ENCODE results near the gene NR4A3. TPM values are rescaled to one million over a fixed set of nuclear protein-coding genes. Genes with fewer than 3 reads are reported as not detected.

The NR4A3 gene
- total RNA-seq, 1 donor from 2014 or later, result not detected

DNA sequence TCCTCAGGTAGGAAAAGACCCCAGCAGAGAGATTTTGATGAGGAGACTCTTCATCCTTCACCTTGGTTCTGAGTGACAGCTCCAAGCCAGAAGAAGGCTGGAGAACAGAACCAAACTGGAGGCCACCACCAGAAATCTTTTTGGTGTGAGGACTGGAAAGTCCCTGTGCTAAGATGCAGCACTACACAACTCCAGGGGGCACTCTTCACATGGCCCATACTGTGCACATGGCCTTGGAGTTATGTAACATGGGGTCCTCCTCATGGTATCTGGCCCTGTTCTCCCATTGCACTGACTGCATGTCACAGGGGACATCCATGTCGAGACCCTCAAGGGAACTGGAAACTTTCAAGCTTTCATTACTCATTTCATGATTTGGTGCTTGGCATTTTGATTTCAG, 67.4 kb downstream of the NR4A3 start:
- TF ChIP-seq, protein P1, sequence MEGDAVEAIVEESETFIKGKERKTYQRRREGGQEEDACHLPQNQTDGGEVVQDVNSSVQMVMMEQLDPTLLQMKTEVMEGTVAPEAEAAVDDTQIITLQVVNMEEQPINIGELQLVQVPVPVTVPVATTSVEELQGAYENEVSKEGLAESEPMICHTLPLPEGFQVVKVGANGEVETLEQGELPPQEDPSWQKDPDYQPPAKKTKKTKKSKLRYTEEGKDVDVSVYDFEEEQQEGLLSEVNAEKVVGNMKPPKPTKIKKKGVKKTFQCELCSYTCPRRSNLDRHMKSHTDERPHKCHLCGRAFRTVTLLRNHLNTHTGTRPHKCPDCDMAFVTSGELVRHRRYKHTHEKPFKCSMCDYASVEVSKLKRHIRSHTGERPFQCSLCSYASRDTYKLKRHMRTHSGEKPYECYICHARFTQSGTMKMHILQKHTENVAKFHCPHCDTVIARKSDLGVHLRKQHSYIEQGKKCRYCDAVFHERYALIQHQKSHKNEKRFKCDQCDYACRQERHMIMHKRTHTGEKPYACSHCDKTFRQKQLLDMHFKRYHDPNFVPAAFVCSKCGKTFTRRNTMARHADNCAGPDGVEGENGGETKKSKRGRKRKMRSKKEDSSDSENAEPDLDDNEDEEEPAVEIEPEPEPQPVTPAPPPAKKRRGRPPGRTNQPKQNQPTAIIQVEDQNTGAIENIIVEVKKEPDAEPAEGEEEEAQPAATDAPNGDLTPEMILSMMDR (conservative IDR thresholded peaks at IDR 0.05; ENCODE audit: low read depth, low read length), result no peak
- no peak overlapping the region for H3K4me3 ChIP-seq (ENCODE audit: low read depth, low read length)
- DNase-seq (ENCODE audit: low read depth), result no peak

DNA sequence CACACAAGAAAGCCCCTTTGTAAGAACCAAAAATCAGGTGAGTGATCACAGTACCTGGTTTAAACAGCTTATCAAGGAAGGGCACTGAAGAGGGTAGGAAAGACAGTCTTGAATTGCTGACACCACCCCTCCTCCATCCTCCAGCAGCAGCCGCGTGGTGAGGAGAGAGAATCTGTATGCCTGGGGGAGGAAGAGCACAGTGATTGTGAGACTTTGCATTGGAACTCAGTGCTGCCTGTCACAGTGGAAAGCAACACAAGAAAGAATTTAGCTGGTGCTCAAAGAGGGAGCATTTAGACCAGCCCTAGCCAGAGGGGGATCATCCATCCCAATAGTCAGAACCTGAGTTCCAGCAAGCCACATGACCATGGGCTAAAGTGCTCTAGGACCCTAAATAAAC, 73.1 kb downstream of the NR4A3 start:
- TF ChIP-seq, protein P1 (conservative IDR thresholded peaks at IDR 0.05; ENCODE audit: low read depth, low read length), result no peak
- no peak overlapping the region for H3K4me3 ChIP-seq (ENCODE audit: low read depth, low read length)
- DNase-seq (ENCODE audit: low read depth), result no peak

DNA sequence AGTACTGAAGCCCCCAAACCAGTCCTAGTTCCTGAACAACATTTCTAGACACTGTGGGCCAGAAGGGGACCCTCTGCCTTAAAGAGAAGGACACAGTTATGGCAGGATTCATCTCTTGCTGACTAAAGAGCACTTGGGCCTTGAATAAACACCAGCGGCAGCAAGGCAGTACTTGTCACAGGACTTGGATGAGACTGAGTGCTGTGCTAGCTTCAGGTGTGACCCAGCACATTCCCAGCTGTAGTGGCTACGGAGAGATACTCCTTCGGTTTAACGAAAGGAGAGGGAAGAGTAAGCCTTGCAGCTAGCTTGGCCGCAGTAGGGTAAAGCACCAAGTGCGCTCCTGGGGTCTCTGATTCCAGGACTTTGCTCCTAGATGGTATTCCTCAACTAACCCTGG, 73.8 kb downstream of the NR4A3 start:
- no peak for DNase-seq (ENCODE audit: low read depth)
- TF ChIP-seq, protein P1 (conservative IDR thresholded peaks at IDR 0.05; ENCODE audit: low read depth, low read length), result no peak
- no peak overlapping the region for H3K4me3 ChIP-seq (ENCODE audit: low read depth, low read length)

- H3K4me3 ChIP-seq (ENCODE audit: low read depth, low read length), result no peak overlapping the region
- no peak for DNase-seq (ENCODE audit: low read depth)
- TF ChIP-seq, protein P1 (conservative IDR thresholded peaks at IDR 0.05; ENCODE audit: low read depth, low read length), result no peak
Measured at GRCh38 chr9:99896119-99896518, 74.4 kb downstream of the NR4A3 start.

- DNase-seq (ENCODE audit: low read depth), result no peak
- no peak overlapping the region for H3K4me3 ChIP-seq (ENCODE audit: low read depth, low read length)
- TF ChIP-seq, protein P1 (conservative IDR thresholded peaks at IDR 0.05; ENCODE audit: low read depth, low read length), result no peak
Measured at GRCh38 chr9:99903393-99903792, 81.7 kb downstream of the NR4A3 start.

- TF ChIP-seq, protein P1 (conservative IDR thresholded peaks at IDR 0.05; ENCODE audit: low read depth, low read length), result no peak
- DNase-seq (ENCODE audit: low read depth), result no peak
- peak overlapping the region; percentile 76 for H3K4me3 ChIP-seq (ENCODE audit: low read depth, low read length)
Measured at GRCh38 chr9:99905833-99906402, 84.2 kb downstream of the NR4A3 start.

Data from epithelial cell of proximal tubule (primary cell).